Panc1 (cell line): Measurements from ENCODE around the gene METTL25B.

Experiments used
- CTCF ChIP-seq: fragments of 450-650 bp; IDR thresholded peaks from 2 replicates; pipeline ENCODE4 v1.5.1; 2017; ENCODE audit warnings: mild to moderate bottlenecking
- TCF7L2 ChIP-seq: IDR thresholded peaks from 2 replicates; pipeline ENCODE4 v1.6.1; 2011; ENCODE audit warnings: mild to moderate bottlenecking, low read depth, low read length, inconsistent platforms

GRCh38 chr1:156690675-156691036 is 37.6 kb upstream of the METTL25B start:
- no peak for TF ChIP-seq TCF7L2
- TF ChIP-seq CTCF: no peak
